Effector CD8-positive, alpha-beta T cell (primary cell): ENCODE data around the gene JPH2.

Source experiments
- DNase-seq: peaks from one replicate; lab custom pipeline; 2025; lab: John Stamatoyannopoulos, UW

Gene JPH2

DNA sequence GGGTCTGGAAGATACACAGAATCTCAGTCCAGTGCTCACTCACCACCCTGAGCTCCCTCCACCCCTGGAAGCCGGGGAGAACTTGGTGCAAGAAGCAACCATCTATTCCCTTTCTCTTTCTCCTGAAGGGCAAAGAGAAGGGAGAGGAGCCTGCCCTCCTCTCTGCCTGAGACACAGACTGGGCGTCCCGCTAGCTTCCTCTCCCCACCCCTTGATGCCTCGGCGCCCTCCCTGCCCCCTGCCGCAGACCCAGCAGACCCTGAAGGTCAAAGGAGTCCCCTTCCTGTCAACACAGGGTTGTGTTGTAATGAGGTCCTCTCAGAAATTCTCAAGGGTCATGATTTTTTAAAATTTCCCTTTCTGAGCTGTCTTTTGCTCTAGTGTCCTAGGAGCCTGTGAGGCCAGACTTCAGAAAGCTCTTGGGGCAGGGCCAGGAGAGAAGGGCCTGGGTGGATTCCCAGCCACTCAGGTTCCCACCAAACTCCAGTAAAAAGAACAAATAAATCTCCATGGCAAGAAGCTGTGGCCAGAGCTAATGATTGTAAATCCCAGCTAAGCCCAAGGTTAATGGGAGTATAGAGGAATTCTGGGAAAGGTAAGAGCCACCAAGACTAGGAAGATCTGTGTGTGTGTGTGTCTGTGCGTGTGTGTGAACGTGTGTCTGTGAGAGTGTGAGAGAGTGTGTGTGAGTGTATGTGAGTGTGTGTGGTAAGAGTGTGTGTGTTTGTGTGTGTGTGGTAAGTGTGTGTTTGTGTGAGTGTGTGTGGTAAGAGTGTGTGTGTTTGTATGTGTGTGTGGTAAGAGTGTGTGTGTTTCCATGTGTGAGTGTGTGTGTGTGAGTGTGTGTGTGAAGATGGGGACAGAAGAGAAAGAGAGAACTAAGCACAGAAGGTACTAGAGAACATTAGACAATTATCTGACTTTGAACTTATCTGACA lies 1.1 kb upstream of the JPH2 start:
- DNase-seq: no peak

DNA sequence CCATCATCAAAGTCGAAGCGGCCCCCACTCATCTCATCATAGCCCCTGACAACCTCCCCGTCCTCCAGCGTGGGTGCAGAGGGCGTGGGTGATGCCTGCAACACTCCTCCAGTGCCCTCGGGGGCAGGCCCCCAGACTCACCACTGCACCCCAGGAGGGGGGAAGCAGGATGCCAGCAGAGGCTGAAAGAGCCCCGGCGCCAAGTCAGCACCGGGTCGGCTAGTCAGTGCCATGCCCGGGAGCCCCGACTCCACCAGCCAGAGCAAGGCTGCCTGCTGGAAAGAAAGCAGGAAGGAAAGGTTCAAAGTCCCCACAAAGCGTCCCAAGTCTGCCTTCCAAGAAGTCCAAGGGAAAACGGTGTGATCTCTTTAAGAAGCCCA lies 324 bp downstream of the JPH2 start:
- no peak for DNase-seq

DNA sequence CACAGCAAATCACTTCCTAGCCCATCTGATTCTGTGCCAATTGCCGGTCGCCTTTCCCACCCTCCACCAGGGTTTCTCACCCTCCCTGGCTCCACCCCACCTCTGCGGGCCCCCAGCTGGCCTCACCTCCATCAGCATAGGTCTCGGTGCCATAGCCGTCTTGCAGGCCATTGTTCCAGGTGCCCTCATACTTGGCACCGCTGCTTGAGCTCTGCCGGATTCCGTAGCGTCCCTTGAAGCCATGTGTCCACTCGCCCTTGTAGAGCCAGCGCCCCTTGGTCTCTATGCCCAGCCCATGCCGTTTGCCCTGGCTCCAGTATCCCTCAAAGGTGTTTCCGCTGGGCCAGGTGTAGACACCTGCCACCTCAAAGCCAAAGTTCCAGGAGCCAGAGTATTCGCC lies 787 bp downstream of the JPH2 start:
- no peak for DNase-seq

DNA sequence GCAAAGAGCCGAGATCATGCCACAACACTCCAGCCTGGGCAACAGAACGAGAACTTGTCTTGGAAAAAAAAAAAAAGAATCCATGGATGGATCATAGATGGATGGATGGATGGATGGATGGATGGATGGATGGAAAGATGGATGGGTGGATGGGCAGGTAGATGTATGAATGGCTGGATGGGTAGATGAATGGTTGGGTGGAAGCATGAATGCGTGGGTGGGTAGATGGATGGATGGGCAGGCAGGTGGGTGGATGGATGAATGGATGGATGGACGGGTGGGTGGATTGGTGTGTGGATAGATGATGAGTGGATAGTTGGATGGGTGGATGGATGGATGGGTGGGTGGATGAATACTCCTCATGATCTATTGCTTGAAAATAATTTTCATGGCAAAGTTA lies 1.4 kb downstream of the JPH2 start:
- DNase-seq: no peak

DNA sequence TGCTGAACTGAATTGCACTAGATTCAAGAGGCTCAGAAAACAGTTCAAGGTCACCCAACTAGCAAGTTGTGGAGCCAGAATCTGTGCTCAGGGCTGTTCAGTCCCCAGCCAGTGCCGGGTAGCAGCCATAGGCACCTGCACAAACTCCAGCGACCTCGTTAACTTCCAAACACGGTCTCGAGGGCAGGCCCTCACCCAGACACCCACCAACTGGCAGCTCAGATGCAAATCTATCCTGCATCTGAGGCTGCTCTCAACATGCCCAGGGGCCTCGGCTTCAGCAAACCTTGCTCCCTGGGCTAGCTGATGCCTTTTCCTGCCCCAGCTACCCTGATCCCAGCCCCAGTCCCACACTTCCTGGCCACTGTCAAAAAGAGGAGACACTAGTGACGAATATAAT lies 3.7 kb downstream of the JPH2 start:
- DNase-seq: no peak

DNA sequence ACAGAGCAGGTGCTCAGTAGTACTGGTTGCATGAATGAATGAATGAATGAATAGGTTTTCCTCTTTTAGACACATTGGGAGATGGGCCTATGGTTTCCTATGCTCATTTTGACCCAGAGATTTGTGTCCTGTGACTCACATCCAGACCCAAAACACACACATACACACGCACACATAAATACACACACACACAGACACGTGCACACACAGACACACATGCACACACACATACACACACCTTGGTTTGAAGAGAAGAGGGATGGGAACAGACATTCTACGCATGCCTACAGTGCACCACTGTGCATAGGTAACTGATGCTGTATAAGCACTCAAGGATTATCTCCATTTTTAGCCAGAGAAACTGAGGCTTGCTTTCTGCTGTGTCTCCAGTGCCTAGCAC lies 4.1 kb downstream of the JPH2 start:
- DNase-seq: no peak

DNA sequence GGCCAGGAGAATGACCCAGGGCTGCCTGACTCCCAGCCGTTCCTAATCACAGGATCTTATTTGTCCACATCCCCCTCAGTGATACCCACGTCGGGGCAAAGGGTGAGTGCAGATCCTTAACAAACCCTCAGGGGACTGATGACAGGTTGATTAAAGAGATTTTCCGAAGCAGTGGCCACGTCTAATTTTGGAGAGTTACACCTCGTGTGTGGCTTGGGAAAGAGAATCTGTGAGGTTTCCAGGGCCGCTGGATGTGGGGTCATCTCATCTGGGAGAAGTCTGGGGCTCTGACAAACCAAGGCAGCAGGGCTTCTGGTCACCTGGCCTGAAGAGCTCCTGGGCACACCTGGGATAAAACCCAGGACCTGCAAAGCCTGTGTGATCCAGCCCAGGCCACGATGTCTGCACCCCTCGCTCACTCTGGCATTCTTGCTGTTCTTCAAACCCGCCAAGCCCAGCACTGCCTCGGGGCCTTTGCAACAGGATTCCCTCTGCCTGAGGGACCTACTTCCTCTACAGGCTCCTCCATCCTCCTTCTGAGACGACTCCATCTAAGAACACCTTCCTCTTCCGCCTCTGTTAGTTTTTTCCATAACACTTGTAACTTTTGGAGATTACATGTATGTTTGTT lies 4.7 kb downstream of the JPH2 start:
- no peak for DNase-seq

DNA sequence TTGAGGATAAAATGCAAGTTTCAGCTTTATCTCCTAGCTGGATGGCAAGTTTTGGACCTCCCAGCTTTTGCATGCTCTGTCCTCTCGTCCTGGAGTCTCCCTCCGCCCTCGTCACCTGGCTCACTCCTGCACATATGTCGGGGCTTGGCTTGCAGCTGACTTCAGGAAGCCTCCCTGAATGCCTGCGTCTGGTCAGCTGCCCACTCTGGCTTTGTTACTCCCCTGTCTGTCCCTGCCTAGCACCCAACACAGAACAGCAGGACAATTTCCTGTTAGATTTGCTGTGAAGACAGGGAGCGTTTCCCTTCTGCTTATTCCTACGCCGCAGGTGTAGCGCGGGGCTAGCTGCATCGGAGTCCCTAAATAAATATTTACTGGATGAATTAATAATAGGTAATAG lies 5.4 kb downstream of the JPH2 start:
- DNase-seq: no peak

DNA sequence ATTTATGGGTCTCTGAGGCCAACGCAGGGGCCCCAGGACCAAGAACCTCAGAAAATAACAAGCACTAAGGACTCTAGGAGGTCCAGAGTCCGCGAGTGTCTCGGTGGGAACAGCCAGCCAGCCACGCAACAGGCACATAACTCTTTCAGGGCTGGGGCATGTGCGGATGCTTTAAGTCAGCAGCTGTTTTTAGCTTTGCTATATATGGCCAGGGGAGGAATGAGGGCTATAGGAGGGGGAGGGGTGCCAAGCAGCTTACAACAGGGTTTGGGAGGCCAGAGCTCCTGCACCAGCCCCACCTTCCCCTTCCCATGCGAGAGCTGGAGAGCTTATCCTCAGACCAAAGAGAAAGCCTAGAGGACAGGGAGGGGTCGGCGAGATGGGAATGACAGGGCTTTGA lies 6.2 kb downstream of the JPH2 start:
- no peak for DNase-seq

DNA sequence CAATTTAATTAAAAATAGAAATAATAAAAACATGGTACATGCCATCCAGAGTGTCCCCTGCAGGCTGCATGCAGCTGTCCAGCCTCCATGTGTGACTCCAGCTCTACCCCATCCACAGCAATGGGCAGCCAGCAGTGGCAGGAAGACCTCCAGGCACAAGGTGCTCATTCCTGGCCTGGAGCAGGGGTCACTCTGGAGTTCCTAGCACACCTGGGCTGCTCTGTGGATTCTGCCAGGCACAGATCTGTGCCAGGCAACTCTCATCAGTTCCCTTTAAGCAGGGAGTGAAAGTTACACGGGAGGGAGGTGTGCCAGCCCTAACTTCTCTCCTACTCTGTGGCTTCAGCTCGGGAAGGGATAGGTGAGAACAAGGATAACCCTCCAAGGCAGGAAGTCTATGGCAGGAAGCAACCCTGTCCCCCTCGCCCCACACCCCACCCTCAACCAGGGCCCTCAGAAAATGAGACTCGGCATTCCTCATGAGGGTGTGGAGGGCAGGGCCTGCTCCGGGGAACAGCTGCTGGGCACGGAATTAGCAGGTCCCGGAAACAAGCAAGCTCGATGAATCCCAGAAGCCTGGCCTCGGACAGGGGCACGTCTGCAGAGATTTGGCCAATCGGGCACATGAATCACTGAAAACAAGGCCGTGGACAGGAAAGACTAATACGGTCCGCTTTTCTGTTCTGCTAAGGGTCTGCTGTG lies 10.0 kb downstream of the JPH2 start:
- no peak for DNase-seq

DNA sequence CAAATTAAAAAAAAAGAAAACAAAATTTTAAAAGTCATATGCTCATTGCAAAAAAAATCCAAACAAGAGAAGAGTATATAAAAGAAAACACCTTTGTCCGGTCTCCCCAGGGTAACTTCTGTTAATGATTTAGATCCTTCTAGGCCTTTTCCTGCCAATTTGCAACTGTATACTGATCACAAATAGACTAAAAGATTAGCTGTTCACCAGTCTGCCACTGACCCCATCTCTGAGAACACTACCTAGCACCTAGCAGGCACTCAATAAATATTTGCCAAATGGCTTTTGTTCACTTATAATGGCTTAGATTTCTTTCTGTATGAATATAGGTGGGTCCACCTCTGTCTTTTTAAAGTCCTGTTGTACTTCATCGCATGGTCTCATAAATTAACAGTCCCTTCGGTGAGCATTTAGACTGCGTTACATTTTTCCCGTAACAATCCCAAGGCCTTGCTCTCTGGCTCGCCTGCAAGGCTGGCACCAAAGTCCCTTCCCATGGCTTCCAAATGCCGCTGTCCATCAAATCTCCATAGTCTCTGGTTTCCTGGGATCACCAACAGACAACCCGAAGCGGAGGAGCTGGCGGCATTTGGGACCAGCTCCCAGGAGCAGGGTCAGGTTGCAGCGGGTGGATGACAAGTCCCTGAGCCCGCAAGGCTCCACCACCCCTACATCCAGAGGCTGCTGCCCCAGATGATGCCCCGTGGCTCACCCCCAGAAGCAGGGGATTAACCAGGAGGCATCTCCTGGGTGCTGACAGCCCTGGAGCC lies 11.8 kb downstream of the JPH2 start:
- no peak for DNase-seq

DNA sequence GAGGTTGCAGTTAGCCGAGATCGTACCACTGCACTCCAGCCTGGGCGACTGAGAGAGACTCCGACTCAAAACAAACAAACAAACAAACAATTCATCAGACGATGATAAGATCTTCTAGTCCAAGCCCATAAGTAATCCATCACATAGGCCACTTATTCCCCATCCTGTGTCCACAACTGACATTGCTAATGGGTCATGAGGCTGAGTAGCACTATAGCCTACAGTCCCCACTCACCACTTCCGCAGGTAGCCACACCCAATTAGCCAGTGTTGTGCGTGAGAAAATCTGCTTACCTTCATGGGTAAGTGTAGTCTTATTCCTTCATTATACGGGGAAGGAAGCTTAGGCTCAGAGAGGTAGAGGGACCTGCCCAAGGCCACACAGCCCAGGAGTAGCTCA lies 13.1 kb downstream of the JPH2 start:
- no peak for DNase-seq

DNA sequence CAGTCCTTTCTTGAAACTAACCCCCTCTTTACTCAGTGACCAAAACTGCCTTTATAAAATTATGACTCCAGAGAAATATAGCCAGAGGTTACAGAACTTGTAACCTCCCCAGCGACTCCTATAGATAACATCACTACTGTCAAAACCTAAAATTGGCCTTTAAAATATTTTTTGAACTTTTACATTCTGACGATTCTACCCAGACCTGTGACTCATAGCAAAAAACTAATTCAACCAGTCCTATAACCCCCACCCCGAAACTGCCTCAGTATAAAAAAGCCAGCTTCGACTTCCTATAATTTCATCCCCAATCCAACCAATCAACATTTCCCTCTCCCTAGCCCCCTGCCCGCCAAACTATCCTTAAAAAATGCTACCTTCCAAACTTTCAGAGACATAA lies 13.9 kb downstream of the JPH2 start:
- no peak for DNase-seq

DNA sequence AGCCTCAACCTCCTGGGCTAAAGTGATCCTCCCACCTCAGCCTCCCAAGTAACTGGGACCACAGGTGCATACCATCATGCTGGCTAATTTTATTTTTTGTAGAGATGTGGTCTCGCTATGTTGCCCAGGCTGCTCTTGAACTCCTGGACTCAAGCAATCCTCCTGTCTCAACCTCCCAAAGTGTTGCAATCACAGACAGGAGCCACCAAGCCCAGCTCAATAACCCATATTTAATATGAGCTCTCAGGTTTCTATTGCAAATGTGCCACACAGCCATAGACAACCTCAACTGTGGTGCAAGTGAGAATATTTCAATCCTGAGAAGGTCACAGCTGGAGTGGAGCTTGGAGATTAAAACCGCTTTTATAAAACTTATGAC lies 14.4 kb downstream of the JPH2 start:
- no peak for DNase-seq

DNA sequence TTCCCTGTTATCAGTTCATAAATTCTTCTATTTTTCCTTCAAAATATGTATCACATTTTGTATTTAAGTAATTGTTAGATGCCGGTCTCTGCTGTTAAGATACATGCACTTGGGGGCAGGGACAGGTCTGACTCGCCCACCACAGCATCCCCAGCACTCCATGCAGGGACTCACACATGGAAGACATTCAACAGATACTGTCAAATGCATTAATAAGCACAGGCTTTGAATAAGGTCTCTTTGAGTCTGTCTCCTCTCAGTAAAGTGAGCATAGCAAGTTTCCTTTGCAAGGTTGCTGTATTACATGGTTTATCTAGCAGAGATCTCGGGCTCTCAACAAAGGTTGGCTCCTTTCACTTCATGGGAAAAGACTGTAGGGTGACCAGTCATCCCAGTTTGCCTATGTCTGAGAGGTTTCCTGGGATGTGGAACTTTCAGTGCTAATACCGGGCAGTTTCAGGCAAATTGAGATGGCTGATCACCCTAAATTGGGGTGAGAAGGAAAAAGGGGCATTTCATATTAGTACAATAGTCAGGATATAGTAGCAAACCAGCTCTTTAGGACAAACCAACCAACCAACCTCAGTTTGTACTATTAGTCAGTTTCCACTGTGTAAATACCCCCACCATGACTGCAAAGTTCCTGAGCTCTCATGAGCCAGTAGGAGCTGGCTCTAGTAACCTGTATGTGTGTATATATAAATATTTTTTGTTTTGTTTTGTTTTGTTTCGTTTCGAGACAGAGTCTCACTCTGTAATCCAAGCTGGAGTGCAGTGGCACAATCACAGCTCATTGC lies 15.0 kb downstream of the JPH2 start:
- no peak for DNase-seq

DNA sequence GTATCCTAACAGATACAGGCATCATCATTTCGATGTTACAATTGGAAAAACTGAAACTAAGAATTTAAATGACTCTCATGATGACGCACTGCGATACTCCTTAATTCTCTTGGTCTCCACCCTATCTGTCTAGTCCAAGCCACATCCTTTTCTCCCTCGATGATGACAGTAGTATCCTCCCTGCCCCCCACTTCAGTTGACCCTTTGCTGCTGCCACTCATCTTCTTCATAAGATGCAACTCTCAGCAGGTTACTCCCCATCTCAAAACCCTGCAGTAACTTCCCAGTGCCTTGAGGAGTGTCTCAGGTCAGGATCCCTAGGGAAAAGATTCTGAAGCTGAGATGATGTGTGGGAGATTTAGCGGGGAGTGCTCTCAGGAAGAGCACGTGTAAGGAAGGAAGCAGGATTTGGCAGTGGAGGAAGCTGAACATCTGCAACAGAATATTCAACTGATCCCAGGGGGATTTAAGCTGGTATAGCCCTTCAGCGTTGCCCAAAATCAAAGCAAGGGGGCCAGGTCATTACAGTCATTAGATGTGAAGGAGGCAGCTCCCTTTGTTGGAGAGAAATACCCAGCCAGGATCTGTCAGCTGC lies 16.1 kb downstream of the JPH2 start:
- no peak for DNase-seq

DNA sequence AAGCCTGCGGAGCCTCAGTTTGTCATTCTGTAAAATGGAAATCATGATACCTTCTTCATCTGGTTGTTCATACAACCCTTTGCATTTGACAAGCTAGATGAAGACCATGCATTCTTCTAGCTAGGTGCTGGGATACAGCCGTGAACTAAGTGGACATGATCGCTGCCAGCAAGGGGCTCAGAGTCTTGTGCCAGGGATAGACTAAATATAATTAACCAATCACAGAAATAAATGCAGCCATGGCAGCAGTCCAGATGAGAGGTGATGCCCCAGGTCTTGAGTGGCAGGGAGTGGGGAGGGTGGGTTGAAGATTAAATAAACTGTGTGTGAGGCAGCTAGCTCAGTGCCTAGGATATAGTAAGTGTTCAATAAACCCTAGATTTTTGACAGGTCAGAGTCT lies 19.3 kb downstream of the JPH2 start:
- DNase-seq: no peak

DNA sequence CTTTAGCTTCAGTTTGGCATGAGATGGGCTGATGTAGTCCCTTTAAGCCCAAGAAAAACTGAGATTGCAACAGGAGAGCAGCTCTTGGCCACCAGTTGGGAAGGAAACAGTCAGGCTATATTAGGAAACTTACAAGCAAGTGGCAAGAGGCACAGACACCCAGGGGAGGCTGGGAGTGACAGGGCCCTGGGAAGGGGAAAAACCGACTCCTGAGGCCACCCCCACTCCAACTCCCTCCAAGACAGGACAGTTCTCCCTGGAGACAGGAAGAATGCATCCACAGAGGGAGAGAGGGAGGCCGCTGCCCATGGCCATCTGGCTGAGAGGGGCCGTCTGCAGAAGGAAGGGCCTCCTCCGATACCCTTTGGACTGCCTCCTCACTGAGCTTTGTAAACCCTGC lies 20.5 kb downstream of the JPH2 start:
- no peak for DNase-seq

DNA sequence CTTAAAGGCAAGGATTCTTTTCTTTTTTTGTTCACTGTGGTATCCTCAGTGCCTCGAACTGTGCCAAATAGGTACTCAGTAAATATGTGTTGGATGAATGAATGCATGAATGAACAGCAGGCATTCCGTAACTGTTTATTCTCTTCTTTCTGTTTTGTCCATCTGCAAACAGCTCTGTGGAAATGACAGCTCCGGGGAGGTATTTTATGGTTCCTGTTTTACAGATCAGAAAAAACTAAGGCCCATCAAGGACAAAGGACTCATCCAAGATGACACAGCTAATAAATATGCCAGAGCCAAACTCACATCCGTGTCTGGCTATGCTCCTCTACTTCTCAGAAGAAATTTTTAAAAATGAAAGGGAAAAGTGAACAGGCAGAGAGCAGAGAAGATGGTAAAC lies 21.0 kb downstream of the JPH2 start:
- no peak for DNase-seq

DNA sequence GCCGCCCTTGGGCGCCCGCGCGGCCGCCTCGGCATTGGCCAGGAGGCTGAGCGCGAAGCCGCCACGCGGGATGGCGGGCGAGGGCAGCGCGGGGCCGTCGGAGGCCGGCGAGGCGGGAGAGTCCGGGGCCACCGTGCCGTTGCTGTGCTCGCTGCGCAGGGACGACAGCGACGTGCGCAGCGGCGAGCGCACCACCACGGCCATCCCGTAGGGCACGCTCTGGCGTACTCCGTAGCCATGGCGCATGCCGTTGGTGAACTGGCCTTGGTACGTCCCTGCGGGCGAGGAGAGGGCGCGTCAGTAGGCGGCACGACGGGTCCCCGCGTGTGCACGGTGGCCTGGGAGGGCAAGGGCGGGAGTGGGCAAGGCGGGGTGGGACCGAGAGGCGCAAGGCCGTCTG lies 26.9 kb downstream of the JPH2 start:
- no peak for DNase-seq

DNA sequence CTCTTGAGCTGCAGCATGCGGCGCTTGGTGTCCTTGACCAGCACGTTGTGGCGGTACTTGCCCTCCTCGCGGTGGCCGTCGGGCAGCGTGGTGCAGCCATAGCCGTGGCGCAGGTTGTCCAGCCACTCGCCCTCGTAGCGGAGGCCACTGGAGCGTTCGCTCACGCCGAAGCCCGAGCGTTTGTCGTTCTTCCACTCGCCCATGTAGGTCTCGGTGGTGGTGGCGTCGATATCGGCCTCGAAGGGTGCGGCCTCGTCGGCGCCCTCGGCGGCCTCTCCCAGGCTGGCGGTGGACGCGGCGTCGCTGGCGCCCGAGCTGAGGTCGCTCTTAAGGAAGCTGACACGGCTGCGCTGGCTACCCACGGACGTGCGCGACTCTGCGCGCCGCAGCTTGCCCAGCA lies 27.3 kb downstream of the JPH2 start:
- DNase-seq: no peak
